IMR-90 (cell line): ENCODE results near the gene KDELR3. TPM values are rescaled to one million over a fixed set of nuclear protein-coding genes. Genes with fewer than 3 reads are reported as not detected.

Source experiments
- ATAC-seq: fragments of 200-7000 bp; cut with Tn5 transposase; 2 replicates; pipeline ENCODE4 v1.9.1; 2020; ENCODE audit warnings: low read depth, mild to moderate bottlenecking, moderate library complexity
- BruUV-seq: library from RNA; stranded (reverse); fragments of 400-500 nt; replicated peaks from 2 replicates; lab custom pipeline; 2021; lab: Mats Ljungman, UMichigan
- CTCF ChIA-PET: fragments of 300-600 bp; formaldehyde crosslinking; extraction: SDS; loops from one replicate; lab custom pipeline; 2021; ENCODE audit warnings: antibody characterized with exemption; lab: Yijun Ruan, JAX
- POLR2A ChIA-PET: fragments of 300-600 bp; sonication (Branson Sonifier 250); formaldehyde crosslinking; loops from one replicate; lab custom pipeline; 2022; ENCODE audit warnings: antibody characterized with exemption; ENCODE audit not compliant: unreplicated experiment; lab: Charles Lee
- DNase-seq: peaks from one replicate; pipeline ENCODE4 v3.0.0; 2013
- H2AFZ ChIP-seq: replicated peaks from 2 replicates; pipeline ENCODE3; 2013; ENCODE audit warnings: low read length, mild to moderate bottlenecking; ENCODE audit not compliant: poor library complexity
- H2AK5ac ChIP-seq: 2 replicates; pipeline ENCODE4 v1.6.1; 2013; ENCODE audit warnings: low read depth, low read length, inconsistent platforms
- H2AK9ac ChIP-seq: replicated peaks from 2 replicates; pipeline ENCODE3; 2013; ENCODE audit warnings: mild to moderate bottlenecking, low read depth, low read length, moderate library complexity; ENCODE audit not compliant: poor library complexity
- H2BK120ac ChIP-seq: 2 replicates; pipeline ENCODE4 v1.6.1; 2013; ENCODE audit warnings: low read depth, low read length, inconsistent platforms
- H2BK15ac ChIP-seq: 3 replicates; pipeline ENCODE4 v1.6.1; 2013; ENCODE audit warnings: low read depth, low read length, inconsistent platforms
- H2BK20ac ChIP-seq: 2 replicates; pipeline ENCODE4 v1.6.1; 2013; ENCODE audit warnings: low read depth, mild to moderate bottlenecking, inconsistent platforms, low read length, moderate library complexity
- H2BK5ac ChIP-seq: 2 replicates; pipeline ENCODE4 v1.6.1; 2013; ENCODE audit warnings: mild to moderate bottlenecking, low read depth, low read length, inconsistent platforms; ENCODE audit not compliant: poor library complexity, severe bottlenecking
- H3K14ac ChIP-seq: replicated peaks from 2 replicates; pipeline ENCODE4 v1.6.1; 2013; ENCODE audit warnings: low read depth, low read length, inconsistent platforms
- H3K18ac ChIP-seq: 2 replicates; pipeline ENCODE4 v1.6.1; 2013; ENCODE audit warnings: low read depth, low read length, control low read depth
- H3K23ac ChIP-seq: 2 replicates; pipeline ENCODE4 v1.6.1; 2013; ENCODE audit warnings: low read depth, low read length, inconsistent platforms
- H3K27ac ChIP-seq: 2 replicates; pipeline ENCODE4 v1.5.1; 2013; ENCODE audit warnings: mild to moderate bottlenecking, control low read depth, low read length; ENCODE audit not compliant: insufficient read depth
- H3K27me3 ChIP-seq: 2 replicates; pipeline ENCODE4 v1.6.1; 2013; ENCODE audit warnings: low read length; ENCODE audit not compliant: control insufficient read depth, insufficient read depth
- H3K36me3 ChIP-seq: 2 replicates; pipeline ENCODE4 v1.6.1; 2013; ENCODE audit warnings: low read length, mixed read lengths; ENCODE audit not compliant: control insufficient read depth, insufficient read depth
- H3K4ac ChIP-seq: 2 replicates; pipeline ENCODE4 v1.6.1; 2013; ENCODE audit warnings: low read depth, low read length, inconsistent platforms
- H3K4me1 ChIP-seq: 2 replicates; pipeline ENCODE4 v1.6.1; 2013; ENCODE audit warnings: low read length, mixed read lengths; ENCODE audit not compliant: control insufficient read depth, insufficient read depth
- H3K4me2 ChIP-seq: 2 replicates; pipeline ENCODE4 v1.6.1; 2013; ENCODE audit warnings: low read depth, mild to moderate bottlenecking, control low read depth, low read length, moderate library complexity
- H3K4me3 ChIP-seq: 2 replicates; pipeline ENCODE4 v1.5.1; 2013; ENCODE audit warnings: low read depth, mild to moderate bottlenecking, control low read depth, low read length, moderate library complexity; ENCODE audit not compliant: insufficient read depth
- H3K56ac ChIP-seq: 2 replicates; pipeline ENCODE4 v1.6.1; 2013; ENCODE audit warnings: low read length, inconsistent platforms; ENCODE audit not compliant: insufficient read depth; ENCODE audit errors: extremely low read depth
- H3K79me1 ChIP-seq, 2 experiments: 2 replicates each; pipeline ENCODE4 v1.6.1; 2013; ENCODE audit warnings: low read length in 2 of 2, inconsistent platforms in 1 of 2, low read depth in 1 of 2
- H3K9ac ChIP-seq: 2 replicates; pipeline ENCODE4 v1.6.1; 2013; ENCODE audit warnings: low read depth, low read length, control low read depth
- H3K9me1 ChIP-seq: 2 replicates; pipeline ENCODE4 v1.6.1; 2013; ENCODE audit warnings: low read length, inconsistent platforms; ENCODE audit not compliant: insufficient read depth
- H3K9me3 ChIP-seq: 2 replicates; pipeline ENCODE4 v1.6.1; 2013; ENCODE audit warnings: low read length; ENCODE audit not compliant: control insufficient read depth, insufficient read depth
- H4K20me1 ChIP-seq: 2 replicates; pipeline ENCODE4 v1.6.1; 2013; ENCODE audit warnings: low read length, inconsistent platforms; ENCODE audit not compliant: insufficient read depth
- H4K5ac ChIP-seq: 2 replicates; pipeline ENCODE4 v1.6.1; 2013; ENCODE audit warnings: mild to moderate bottlenecking, low read depth, low read length, control low read depth
- H4K8ac ChIP-seq, 2 experiments: 2 replicates each; pipeline ENCODE4 v1.6.1; 2013; ENCODE audit warnings: low read depth in 2 of 2, low read length in 2 of 2, control low read depth in 1 of 2, inconsistent platforms in 1 of 2
- H4K91ac ChIP-seq: 2 replicates; pipeline ENCODE4 v1.6.1; 2013; ENCODE audit warnings: low read depth, low read length, inconsistent platforms; ENCODE audit not compliant: insufficient read depth
- CEBPB ChIP-seq: IDR thresholded peaks from 2 replicates; pipeline ENCODE4 v1.6.1; 2012; ENCODE audit warnings: low read depth, low read length, improper control_type of control experiment
- CHD1 ChIP-seq: IDR thresholded peaks from 2 replicates; pipeline ENCODE4 v1.6.1; 2012; ENCODE audit warnings: low read depth, low read length, improper control_type of control experiment
- FOS ChIP-seq: fragments of 150-350 bp; IDR thresholded peaks from 2 replicates; pipeline ENCODE4 v1.6.1; 2016; ENCODE audit warnings: low read depth, low read length
- MAFK ChIP-seq: IDR thresholded peaks from 2 replicates; pipeline ENCODE4 v1.6.1; 2012; ENCODE audit warnings: low read depth, low read length, improper control_type of control experiment
- MAZ ChIP-seq: IDR thresholded peaks from 2 replicates; pipeline ENCODE4 v1.6.1; 2012; ENCODE audit warnings: low read depth, mild to moderate bottlenecking, low read length, improper control_type of control experiment, moderate library complexity, borderline replicate concordance
- MXI1 ChIP-seq: IDR thresholded peaks from 2 replicates; pipeline ENCODE4 v1.6.1; 2012; ENCODE audit warnings: low read depth, mild to moderate bottlenecking, low read length, moderate library complexity, borderline replicate concordance
- NFE2L2 ChIP-seq: fragments of 150-350 bp; IDR thresholded peaks from 2 replicates; pipeline ENCODE4 v1.6.1; 2016; ENCODE audit warnings: low read depth, mild to moderate bottlenecking, low read length
- POLR2A ChIP-seq: IDR thresholded peaks from 2 replicates; pipeline ENCODE4 v1.6.1; 2012; ENCODE audit warnings: mild to moderate bottlenecking, low read depth, low read length
- RAD21 ChIP-seq: IDR thresholded peaks from 2 replicates; pipeline ENCODE4 v1.6.1; 2012; ENCODE audit warnings: low read length, improper control_type of control experiment
- RFX5 ChIP-seq: IDR thresholded peaks from 2 replicates; pipeline ENCODE4 v1.8.0; 2012; ENCODE audit warnings: low read depth, mild to moderate bottlenecking, low read length, moderate library complexity
- SMC3 ChIP-seq: fragments of 150-350 bp; IDR thresholded peaks from 2 replicates; pipeline ENCODE4 v1.6.1; 2016; ENCODE audit warnings: low read depth, mild to moderate bottlenecking, antibody characterized with exemption, low read length, moderate library complexity
- WGBS, 2 experiments: methylation state at CpG; one replicate each; pipeline versions ENCODE4 v1.1.5 to v1.1.7; 2013; ENCODE audit warnings: missing lambda C conversion rate in 2 of 2; ENCODE audit not compliant: insufficient read length in 1 of 2; ENCODE audit errors: extremely low coverage in 2 of 2; 5-methylcytosine and 5-hydroxymethylcytosine counted together
- dilution Hi-C: fragments of 300-500 bp; cut with HindIII; formaldehyde crosslinking; loops from one replicate; pipeline ENCODE4 v1.14.3; 2018; ENCODE audit warnings: low sequenced_read_pairs; ENCODE audit not compliant: unreplicated experiment
- in situ Hi-C: fragments of 300-500 bp; cut with MboI; formaldehyde crosslinking; loops from 3 replicates; pipeline ENCODE4 v1.14.3; 2019; ENCODE audit warnings: low sequenced_read_pairs, inconsistent platforms, mixed read lengths
- intact Hi-C: fragments of 100-400 bp; cut with micrococcal nuclease; formaldehyde crosslinking; loops from 2 replicates; pipeline ENCODE4 v1.10.0; 2022
- polyA plus RNA-seq, 3 experiments: library from polyadenylated mRNA; depleted of rRNA; stranded (reverse); fragments of >200 nt; gene quantifications; 2 replicates each; pipeline ENCODE4 v1.2.3, GENCODE V29; 2012; ENCODE audit warnings: low replicate concordance in 1 of 3
- total RNA-seq: library from RNA; depleted of rRNA; stranded (reverse); fragments of >200 nt; gene quantifications from 2 replicates; pipeline ENCODE4 v1.2.3, GENCODE V29; 2012
- TF ChIP-seq, protein P1 (sequence below): fragments of 150-350 bp; IDR thresholded peaks from 2 replicates; pipeline ENCODE4 v1.6.1; 2017; ENCODE audit warnings: mild to moderate bottlenecking, antibody characterized with exemption, low read length, low read depth
- TF ChIP-seq, protein P2 (sequence below): conservative IDR thresholded peaks from 2 replicates; pipeline ENCODE4 v1.5.1; 2012; ENCODE audit warnings: mild to moderate bottlenecking, low read depth, low read length, improper control_type of control experiment
- TF ChIP-seq, protein P3 (sequence below): fragments of 150-350 bp; IDR thresholded peaks from 2 replicates; pipeline ENCODE4 v1.6.1; 2016; ENCODE audit warnings: low read depth, mild to moderate bottlenecking, low read length, moderate library complexity, borderline replicate concordance

The KDELR3 gene
- total and polyA plus RNA-seq, 2 of the 4 experiments (the other 2 are of a cell fraction): 129 to 224 TPM

DNA sequence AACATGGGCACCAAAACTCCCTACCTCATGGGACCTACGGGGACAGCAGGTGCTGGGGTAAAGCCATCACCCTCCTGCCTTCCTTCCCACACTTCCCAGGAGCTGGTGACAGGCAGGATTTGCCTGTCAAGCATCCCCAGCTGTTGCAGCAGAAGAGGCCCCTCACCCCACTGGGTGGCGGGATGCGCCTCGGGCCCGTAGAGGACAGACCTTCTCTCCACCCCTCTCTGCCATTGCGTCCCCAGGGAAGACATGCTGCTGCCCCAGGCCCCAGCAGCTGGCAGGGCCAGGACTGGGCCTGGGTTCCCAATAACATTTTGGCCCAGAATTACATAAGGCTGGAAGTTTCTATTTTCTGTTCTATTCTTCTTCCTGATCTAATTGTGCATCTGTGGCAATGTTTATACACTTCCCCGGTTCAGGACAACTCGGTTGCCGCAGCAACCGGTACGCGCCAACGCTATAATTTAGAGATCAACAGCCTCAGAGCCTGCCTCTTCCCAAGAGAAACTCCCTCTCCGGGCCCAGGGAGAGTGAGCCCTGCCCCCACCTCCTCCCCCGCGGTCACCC lies 38.3 kb upstream of the KDELR3 start:
- Histone ChIP-seq H2AFZ (peak overlapping the region; percentile 60), H2AK9ac (no peak overlapping the region), H4K5ac (no peak overlapping the region), H3K27me3 (peaks cover 22% of the 10 kb centered on the region), H4K91ac (no peak overlapping the region), H3K4ac (no peak overlapping the region), H3K9me3 (no peaks in the 10 kb centered on the region), H3K56ac (no peak overlapping the region), H3K4me3 (no peak overlapping the region), H3K79me1 (no peaks in the 10 kb centered on the region), H3K23ac (no peak overlapping the region), H2AK5ac (no peak overlapping the region), H4K20me1 (no peaks in the 10 kb centered on the region), H3K9me1 (no peaks in the 10 kb centered on the region), H3K18ac (no peak overlapping the region), H3K4me2 (no peak overlapping the region), H2BK120ac (no peak overlapping the region), H3K36me3 (no peaks in the 10 kb centered on the region), H2BK15ac (no peak overlapping the region), H3K27ac (no peak overlapping the region), H4K8ac (no peak overlapping the region), H3K4me1 (peaks cover 2% of the 10 kb centered on the region; the same call in 1 of the 2 replicates), H3K14ac (no peak overlapping the region), H3K9ac (no peak overlapping the region), H2BK5ac (no peak overlapping the region), H2BK20ac (no peak overlapping the region)
- no TSS peak for BruUV-seq
- CTCF ChIA-PET: no interaction called here
- dilution Hi-C loops (no loop called here), in situ Hi-C loops (no loop called here), intact Hi-C loops (no loop called here)
- POLR2A ChIA-PET: no interaction called here
- TF ChIP-seq FOS (no peak), POLR2A (no peak), CEBPB (no peak), MAFK (no peak), SMC3 (no peak), RAD21 (no peak), RFX5 (no peak), CHD1 (no peak), MXI1 (no peak), MAZ (no peak), NFE2L2 (no peak)
- TF ChIP-seq, protein P1, sequence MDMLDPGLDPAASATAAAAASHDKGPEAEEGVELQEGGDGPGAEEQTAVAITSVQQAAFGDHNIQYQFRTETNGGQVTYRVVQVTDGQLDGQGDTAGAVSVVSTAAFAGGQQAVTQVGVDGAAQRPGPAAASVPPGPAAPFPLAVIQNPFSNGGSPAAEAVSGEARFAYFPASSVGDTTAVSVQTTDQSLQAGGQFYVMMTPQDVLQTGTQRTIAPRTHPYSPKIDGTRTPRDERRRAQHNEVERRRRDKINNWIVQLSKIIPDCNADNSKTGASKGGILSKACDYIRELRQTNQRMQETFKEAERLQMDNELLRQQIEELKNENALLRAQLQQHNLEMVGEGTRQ: no peak
- TF ChIP-seq, protein P2, sequence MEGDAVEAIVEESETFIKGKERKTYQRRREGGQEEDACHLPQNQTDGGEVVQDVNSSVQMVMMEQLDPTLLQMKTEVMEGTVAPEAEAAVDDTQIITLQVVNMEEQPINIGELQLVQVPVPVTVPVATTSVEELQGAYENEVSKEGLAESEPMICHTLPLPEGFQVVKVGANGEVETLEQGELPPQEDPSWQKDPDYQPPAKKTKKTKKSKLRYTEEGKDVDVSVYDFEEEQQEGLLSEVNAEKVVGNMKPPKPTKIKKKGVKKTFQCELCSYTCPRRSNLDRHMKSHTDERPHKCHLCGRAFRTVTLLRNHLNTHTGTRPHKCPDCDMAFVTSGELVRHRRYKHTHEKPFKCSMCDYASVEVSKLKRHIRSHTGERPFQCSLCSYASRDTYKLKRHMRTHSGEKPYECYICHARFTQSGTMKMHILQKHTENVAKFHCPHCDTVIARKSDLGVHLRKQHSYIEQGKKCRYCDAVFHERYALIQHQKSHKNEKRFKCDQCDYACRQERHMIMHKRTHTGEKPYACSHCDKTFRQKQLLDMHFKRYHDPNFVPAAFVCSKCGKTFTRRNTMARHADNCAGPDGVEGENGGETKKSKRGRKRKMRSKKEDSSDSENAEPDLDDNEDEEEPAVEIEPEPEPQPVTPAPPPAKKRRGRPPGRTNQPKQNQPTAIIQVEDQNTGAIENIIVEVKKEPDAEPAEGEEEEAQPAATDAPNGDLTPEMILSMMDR: no peak
- TF ChIP-seq, protein P3, sequence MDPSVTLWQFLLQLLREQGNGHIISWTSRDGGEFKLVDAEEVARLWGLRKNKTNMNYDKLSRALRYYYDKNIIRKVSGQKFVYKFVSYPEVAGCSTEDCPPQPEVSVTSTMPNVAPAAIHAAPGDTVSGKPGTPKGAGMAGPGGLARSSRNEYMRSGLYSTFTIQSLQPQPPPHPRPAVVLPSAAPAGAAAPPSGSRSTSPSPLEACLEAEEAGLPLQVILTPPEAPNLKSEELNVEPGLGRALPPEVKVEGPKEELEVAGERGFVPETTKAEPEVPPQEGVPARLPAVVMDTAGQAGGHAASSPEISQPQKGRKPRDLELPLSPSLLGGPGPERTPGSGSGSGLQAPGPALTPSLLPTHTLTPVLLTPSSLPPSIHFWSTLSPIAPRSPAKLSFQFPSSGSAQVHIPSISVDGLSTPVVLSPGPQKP: no peak
- 31% methylated on average over 6 of the region's 16 CpGs; no CpG with 5 or more reads in 1 of the 2 experiments for WGBS, 2 experiments
- peak; percentile 17; the same call in 1 of the 2 replicates for ATAC-seq
- DNase-seq: peak; percentile 13
